ENCODE results near the gene ZNF532.
A peak's percentile ranks its signal among the peaks of the same experiment; 100 is the strongest.
"Not testable (repeated sequence)": the region's sequence is repeated elsewhere in the genome, so short reads cannot be mapped to it uniquely, and the experiment has no call there.

ZNF532 gene

DNA sequence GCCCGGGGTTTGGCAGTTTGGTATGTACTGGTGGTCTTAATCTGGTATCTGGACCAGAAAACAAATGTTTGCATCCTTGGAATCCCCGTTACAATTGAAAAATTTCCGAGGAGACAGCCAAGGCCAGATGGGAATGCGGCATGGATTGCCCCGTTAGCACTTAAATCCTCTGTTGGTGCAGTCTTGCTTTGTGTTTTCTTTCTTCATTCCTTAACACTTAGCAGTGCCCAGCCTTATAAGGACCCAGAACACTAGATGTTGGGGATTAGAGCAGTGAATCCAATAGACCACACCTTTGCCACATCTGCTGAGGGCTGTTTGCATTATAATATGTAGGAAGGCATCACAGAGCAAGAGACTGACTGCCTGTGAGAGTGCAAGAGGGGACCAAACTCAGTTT is 12.8 kb upstream of the ZNF532 start:
- no peak for ATAC-seq

DNA sequence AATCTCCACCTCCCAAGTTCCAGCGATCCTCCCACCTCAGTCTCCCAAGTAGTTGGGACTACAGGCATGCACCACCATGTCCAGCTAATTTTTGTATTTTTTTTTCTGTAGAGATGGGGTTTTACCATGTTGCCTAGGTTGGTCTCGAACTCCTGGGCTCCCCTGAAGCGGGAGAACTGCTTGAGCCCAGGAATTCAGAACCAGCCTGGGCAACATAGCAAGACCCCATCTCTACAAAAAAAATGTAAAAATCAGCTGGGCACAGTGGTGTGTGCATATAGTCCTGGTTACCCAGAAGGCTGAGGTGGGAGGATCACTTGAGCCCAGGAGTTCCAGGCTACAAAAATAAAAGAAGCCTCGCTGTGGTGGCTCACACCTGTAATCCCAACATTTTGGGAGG is 12.0 kb upstream of the ZNF532 start:
- ATAC-seq = no peak

DNA sequence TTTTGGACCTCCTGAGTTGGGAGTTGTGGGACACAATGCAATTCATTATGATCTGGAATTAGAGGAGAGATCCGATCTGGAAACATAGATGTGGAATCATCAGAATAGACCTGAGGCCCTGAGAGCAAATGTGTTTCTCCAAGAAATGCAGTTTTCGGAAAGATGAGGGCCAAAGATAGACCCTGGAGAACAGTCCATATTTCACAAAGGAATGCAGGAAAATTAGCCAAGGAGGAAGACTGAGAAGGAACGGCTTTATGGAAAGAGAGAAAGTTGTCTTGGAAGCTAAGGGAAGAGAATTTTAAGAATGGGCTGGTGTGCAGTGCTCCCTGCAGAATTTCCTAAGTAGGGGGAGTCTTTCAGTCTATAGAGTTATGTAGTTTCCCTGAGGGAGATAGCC is 11.1 kb upstream of the ZNF532 start:
- ATAC-seq = no peak

DNA sequence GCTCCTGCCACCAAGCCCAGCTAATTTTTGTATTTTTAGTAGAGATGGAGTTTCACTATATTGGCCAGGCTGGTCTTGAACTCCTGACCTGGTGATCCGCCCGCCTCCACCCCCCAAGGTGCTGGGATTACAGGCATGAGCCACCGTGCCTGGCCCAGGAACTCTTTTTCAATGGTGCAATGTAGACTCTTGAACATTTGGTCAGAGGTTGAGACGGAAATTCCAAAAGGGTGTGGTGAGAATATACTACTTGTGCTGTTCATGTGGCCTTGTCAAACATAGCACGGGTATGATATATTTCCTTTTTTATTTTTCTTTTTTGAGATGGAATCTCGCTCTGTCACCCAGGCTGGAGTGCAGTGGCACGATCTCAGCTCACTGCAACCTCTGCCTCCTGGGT is 9.2 kb upstream of the ZNF532 start:
- not testable (repeated sequence) for ATAC-seq

DNA sequence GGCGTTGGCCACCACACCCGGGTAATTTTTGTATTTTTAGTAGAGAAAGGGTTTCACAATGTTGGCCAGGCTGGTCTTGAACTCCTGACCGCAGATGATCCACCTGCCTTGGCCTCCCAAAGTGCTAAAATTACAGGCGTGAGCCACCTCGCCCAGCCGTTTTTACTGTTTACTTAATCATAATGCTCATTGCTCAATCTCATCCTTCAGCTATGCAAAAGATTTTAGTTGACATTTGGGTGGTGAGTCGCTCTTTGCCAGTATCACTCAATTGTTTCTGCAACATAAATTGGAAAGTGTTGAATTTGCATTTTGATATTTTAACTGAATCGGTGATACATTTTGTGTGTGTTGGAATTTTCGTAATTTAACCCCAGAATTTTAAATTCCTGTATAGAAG is 7.8 kb upstream of the ZNF532 start:
- no peak for ATAC-seq

DNA sequence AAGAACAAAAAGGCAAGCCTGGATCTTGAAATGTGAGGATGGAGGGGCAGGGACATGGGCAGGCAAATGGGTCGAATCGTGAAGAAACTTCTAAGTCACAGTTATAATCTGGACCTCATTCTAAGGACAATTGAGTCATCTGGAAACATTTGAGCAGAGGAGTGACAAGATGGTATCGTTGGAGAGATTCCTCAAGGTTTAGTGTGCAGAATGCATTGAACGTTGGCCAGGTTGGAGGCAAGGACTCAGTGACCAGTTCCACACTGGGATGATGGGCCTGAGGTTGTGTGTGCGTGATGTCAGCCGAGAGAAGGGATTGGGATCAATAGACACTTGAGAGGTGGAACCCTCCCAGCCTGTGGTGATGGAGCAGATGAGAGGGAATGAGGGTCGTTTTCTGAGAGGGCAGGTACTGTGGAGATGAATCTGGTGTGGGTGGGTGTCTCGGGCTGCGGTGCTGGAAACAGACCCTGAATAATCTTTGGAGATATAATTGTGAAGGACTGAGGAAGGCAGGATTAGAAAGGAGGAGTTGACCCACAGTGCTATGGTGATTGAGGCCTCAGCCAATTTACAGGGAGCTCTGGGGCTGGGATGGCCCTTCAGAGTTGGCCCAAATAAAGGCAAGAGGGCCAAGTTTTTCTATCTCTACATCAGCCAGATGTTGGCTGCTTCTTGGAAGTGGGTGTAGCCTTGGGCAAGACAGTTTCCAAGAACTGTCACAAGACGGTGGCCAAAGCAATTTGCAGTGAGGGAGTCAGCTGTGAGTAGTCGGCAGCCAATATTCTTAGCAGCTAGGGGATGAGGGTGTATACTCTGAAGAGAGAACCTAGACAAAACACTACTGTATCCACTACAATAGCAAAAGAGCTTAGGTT is 5.8 kb upstream of the ZNF532 start:
- no peak for ATAC-seq

DNA sequence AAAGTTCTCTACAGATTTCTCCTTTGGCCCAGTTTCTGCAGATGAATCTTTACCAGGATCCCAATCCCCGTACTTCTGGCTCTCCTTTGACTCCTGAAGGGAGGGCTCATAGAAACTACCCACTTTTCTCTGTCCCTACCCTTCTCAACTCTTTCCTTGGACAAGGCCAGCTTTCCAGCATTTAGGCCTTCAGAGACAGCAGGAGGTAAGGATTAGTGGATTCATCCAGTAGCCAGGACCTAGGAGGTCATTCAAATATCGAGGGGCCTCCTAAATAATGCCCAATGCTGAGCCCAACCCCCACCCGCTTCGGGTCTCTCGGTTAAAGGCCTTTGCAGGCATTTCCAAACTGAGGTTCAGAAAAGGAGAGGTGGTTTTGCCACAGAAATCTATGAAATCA is 4.8 kb upstream of the ZNF532 start:
- ATAC-seq = no peak

DNA sequence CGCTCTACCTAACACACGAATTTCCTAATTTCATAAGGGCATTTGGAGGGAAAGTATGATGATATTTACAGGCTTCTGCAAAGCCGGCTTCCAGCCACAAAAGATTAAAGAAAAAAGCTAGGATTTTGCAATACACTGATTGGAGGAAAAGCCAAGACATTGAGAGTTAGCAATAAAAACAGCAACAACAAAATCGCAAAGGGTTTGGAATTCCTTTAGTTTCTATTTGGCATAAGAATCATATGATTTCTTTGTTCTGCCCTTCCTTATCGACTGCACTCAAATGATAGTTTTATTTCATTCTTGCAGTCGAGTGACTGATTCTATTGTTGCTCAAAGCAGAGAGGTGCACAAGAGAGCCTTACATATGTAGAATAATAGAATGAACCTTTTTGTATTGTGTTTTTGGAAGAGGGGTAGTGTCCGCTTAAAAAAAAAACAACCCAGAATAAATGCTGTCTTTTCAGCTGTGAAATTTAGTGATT is 3.9 kb upstream of the ZNF532 start:
- no peak for ATAC-seq

DNA sequence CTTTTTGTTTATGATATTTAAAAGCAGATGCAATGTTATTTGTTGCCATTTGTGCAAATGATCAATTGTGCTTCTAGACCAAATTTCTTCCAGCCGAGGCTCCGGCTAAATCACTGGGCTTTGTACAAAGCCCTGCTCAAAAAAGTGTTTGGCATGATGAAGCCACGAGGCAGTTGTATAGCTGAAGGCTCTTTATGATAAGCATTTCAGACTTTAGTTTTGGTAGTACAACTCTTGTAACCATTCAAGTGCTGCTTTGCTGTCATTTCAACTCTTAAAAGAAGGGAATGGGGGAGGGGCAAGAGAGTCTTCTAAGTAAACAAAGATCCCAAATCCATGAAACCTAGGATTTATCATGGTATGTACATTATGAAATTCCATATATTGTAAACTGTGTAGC is 3.3 kb upstream of the ZNF532 start:
- ATAC-seq = no peak

DNA sequence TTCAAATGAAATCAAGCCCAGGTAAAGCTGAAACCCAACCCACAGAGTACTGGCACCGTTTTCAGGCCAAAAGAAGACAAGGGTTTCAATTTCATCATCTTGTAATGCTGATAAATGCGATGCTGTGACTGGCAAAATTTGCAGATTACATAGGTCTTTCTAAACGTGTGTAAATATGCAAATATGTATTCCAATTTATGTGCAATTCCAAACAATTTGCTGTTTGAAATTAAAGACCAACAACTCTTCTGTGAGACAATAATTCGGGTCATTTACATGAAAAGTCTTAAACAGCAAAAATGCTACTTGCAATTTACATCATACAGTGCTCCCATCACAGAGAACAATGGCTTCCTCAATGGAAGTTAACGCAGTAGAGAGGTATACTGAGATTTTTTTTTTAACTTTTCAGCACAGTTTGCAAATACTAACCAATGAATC is 2.8 kb upstream of the ZNF532 start:
- no peak for ATAC-seq

DNA sequence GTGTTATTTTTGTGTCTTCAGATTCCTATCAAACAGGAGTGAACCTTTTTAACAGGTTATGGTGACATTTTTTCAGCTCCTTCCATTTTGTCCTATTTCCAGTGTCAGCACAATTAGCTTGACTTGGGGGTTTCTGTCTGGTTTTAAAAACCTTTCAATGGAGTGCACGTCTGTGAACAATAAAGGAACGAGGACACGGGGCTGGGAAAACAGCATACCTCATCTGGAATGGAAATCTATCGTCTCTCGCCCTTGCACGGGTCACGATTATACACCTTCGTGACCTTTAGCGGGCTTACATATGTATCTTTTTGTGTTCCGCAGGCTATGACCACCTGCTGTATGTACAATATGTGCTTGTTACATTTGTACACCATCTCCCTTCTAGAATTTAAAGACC is 2.3 kb upstream of the ZNF532 start:
- ATAC-seq = no peak

DNA sequence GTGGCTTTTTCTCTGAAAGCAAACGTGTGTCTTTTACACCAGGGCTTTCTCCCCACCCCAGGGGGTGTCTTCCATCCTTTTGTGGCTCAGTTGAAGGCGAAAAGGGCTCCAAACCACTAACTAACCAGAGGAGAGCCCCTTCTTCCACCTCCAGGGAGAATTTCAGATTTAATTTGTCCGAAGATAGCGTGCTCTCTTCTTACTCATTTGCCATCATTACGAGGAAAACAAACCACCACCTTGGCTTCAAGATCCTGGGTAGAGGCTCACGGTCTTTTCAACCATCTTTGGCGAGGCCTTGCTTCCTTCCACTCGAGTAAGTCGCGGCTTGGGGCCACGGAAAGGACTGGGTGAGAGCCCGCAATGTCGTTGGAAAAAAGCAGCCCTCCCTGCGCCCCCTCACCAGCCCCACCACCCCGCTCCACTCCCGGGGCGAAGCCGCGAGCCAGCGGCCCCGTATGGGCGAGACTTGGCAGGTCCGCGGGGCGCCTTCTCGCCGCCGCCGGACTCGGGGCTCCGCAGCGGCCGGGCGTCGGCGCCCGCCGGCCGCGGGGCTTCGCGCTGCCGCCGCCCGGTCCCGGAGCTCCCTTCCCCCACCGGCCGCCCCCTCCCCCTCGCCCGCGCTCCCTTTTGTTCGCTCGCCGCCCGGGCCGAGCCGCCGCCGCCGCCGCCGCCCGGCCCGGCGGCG is 1.7 kb upstream of the ZNF532 start:
- ATAC-seq = peak; percentile 30 to 31

DNA sequence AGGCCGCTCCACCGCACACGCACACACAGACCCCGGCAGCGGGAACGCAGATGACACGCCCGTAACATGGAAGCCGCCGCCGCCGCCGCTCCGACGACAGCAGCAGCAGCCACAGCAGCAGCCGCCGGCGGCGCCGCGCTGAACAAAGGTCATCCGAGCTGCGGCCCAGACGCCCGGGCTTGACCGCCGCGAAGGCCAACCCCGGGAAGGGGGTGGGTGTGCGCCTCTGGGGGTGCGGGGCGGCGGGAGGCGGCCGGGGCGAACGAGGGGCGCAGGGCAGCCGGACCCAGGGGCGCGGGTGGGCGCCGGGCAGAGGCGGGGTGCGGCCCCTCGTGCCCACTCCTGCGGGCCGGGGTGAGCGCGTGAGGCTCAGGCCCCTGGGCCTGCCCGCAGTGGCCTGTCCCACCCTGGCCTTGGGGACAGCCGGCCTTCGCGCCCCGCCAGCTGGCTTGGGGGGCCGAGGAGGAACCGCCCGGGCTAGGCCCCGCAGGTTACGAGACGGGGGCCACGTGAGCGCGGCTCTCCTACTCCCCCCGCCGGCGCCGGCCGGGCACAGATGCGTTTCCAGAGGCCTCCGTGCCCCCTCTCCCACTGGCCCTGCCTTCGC is 1.0 kb upstream of the ZNF532 start:
- ATAC-seq = peak; percentile 39 to 45

DNA sequence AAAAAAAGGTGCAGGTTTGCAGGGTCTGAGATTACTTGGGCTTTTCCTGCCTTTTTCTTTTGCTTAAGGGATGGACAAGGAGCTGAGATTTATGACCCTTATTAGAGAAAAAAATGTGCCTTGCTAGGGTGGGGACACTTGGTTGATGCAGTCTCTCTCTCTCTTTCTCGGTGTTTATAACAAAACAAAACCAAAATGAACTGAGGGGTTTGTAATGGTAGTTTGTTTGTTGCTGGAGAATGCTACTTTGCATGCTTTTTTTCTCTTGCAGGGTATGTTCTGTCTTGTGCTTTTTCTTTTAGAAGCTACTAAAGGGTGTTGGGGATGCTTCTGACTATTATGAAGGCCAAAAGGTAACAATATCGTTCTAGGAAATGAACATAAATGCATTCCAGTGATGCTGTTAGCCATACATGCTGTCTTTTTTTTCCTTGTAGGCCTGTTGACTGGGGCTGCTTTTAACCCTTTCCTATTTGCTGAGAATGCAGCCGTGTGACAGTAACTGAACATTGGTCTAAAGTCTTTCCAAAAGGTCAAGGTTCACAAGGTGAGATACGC is 435 bp downstream of the ZNF532 start:
- no peak for ATAC-seq

DNA sequence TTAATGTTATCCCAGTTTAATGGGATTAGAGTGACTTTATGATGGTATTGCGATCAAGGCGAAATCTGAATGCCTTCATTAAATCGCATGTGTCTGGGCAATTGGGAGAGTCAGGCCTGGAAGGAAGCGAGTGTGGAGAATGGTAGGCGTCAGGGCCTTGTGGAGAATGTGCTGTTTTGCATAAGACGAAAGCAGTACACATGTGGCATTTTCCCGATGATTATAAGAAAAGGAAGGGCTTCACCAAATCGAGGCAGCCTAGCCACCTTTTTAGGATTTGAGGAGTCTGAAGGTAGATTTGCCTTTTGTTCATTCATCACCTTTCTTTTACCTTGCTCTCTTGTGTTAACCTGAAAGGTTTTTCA is 1.0 kb downstream of the ZNF532 start:
- no peak for ATAC-seq

DNA sequence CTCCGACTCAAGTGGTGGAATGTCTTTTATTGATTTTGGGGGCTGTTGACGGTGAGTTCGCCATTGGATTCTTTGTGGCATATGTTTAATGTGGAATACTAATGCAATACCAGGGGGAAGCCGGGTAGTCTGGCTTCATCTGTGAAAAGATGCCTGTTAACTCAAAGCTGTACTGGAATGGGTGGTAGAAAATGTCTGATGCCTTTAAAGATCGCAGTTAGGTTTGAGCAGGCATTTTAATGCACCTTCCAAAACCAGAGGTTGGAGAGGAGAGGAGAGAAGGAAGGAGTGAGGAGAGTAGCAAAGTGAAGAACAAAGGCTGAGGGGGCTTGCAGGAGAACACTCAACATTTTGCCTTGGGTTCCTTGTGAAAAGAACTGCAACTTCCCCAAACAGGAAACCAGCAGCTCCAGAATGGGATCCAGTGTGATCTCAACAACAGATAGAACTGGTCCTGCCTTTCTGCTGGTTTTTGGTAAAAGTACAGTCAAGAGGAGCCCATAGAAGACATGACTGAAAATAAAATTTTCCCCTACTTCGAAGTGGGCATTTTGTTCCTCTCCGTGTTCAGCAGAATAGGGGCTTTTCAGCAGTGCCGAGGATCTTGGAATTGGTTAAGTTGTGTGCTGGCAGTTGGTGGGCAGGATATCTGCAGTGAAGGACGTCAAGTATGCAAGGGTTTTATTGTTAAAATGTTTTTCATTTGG is 1.5 kb downstream of the ZNF532 start:
- no peak for ATAC-seq

DNA sequence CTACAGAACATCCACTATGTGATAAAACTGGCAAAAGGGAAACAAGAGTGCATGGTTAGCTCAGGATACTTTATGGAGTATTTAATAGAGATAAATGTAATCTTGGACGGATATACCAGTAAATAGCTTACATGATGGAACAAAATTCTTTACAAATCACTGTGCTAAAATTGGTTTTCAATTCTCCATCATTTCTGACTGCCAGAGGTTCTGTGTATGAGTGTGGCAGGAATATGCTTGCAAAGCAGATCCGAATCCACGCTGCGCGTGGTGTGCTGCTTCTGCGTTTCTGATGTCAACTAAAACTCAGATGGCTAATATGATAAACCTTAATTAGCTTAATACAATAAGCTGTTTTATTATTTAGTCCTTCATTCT is 2.1 kb downstream of the ZNF532 start:
- ATAC-seq = no peak

DNA sequence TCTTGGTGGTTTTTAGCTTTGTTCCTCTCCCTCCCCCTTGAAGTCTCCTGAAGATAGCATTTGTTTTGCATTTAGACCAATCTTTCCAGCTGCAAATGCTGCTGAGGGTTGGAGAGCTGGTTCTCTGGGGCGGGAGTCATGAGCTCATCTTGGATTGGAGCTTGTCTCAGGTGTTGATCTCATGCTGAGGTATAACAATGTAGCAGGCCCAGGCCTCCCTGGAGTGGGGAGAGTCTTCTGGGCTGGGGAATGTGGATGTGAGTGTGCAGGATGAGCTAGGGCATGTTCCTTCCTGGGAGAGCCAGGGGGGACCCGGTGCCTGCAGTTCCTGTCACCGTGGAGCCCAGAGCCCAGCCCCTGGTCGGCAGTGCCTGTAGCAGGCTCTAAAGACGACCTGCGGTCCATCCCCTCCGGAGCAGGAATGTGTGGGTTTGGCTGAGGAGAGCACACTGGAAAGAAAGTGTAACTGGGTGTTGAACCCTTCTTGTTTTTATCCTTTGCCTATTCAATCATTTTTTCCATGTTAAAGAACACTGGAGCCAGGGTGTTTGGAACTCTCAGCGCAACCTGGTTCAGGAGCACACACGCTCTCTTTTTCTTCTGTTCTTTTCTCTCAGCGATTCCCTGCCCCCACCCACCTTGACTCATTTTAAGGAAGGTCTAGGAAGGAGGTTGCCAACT is 2.7 kb downstream of the ZNF532 start:
- ATAC-seq = no peak

DNA sequence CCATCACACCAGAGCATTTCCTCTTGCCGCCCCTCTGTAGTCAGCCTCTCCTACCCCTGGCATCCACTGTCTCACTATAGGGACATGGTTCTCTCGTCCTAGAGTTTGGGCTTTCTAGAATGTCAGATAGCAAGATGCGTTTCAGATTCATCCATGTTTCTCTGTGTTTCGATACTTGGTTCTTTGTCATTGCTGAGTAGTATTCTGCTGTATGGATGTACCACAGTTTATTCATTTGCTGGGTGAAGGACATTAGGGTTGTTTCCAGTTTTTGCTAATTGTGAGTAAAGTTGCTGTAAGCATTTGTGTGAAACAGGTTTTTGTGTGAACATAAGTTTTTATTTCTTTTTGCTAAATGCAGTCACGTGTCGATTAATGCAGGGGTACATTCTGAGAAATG is 3.8 kb downstream of the ZNF532 start:
- ATAC-seq = no peak

DNA sequence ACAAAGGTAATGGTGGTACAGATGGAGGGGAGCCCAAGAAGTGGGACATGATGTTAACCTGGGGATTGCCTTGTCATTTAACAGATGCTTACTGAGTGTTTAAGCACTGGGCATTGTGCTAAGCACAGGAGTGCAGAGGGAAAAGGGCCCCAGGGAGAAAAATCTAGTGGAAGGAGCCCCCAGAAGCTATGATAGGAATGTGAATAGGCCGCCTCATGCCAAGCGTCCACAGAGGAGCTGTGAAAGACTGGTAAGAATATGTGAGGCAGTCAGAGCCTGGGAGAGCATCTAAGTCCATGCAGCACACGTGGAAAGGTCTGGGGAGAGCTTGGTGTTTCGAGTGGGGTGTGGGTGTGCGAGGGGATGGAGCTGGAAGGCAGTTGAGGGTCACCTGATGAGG is 5.5 kb downstream of the ZNF532 start:
- no peak for ATAC-seq

DNA sequence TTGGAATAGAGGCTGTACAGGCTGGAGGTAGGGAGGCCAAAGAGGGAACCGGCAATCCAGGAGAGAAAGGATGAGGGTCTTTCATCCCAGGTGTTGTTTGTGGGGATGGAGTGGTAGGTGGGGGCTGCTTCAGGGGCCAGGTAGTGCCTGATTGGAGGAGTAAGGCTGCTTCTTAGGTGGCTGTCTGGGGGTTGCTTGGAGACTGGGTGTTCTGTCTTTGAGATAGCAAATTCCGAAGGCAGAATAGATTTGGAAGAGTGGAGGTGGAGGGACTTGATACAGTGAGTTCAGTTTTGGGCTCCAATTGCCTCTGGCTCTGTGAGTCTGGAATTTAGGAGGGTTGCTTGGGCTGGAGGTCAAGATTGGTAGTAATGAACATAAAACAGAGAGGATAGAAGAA is 5.9 kb downstream of the ZNF532 start:
- no peak for ATAC-seq
